NB4 (cell line): ENCODE results near the gene BICRAL.

ENCODE experiments used
- MYC ChIP-seq: IDR thresholded peaks from 2 replicates; pipeline ENCODE4 v1.6.1; 2011; ENCODE audit warnings: low read depth, low read length
- POLR2A ChIP-seq: IDR thresholded peaks from 2 replicates; pipeline ENCODE4 v1.6.1; 2011; ENCODE audit warnings: mild to moderate bottlenecking; ENCODE audit not compliant: insufficient read length; ENCODE audit errors: extremely low read depth
- TF ChIP-seq, protein P1 (sequence below): IDR thresholded peaks from one replicate; pipeline ENCODE4 v1.5.1; 2012; ENCODE audit warnings: low read depth, low read length
- TF ChIP-seq, protein P2 (sequence below): IDR thresholded peaks from 2 replicates; pipeline ENCODE4 v1.6.1; 2011; ENCODE audit warnings: low read depth, low read length

DNA sequence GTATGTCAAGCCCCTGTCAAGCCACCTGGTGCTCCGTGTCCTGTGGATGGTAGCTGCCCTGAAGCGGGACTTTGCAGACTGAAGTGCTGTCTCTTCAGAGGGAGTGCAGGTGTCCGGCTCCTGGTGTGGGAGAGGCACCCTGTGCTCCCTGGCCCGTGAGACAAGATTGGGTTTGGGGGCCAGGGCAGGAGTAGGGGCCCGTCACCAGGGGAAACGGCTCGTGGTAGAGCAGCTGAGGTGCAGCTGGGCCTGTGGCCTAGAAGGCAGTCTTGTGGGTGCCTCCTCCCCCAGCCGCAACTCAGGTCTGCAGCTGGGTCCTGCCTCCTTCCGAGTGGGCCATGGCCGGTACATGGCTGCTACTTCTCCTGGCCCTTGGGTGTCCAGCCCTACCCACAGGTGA is 133.9 kb downstream of the BICRAL start, which contains the start of gene PTCRA:
- TF ChIP-seq, protein P1, sequence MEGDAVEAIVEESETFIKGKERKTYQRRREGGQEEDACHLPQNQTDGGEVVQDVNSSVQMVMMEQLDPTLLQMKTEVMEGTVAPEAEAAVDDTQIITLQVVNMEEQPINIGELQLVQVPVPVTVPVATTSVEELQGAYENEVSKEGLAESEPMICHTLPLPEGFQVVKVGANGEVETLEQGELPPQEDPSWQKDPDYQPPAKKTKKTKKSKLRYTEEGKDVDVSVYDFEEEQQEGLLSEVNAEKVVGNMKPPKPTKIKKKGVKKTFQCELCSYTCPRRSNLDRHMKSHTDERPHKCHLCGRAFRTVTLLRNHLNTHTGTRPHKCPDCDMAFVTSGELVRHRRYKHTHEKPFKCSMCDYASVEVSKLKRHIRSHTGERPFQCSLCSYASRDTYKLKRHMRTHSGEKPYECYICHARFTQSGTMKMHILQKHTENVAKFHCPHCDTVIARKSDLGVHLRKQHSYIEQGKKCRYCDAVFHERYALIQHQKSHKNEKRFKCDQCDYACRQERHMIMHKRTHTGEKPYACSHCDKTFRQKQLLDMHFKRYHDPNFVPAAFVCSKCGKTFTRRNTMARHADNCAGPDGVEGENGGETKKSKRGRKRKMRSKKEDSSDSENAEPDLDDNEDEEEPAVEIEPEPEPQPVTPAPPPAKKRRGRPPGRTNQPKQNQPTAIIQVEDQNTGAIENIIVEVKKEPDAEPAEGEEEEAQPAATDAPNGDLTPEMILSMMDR: no peak
- no peak for TF ChIP-seq MYC
- TF ChIP-seq POLR2A: no peak
- TF ChIP-seq, protein P2, sequence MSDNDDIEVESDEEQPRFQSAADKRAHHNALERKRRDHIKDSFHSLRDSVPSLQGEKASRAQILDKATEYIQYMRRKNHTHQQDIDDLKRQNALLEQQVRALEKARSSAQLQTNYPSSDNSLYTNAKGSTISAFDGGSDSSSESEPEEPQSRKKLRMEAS: no peak
